Stimulated activated CD4-positive, alpha-beta T cell treated with anti-CD3 and anti-CD28 coated beads, Interleukin-15, amount 100 ng/mL, for 48 hours (primary cell): ENCODE results near the gene FOXP1.

Source experiments
- DNase-seq, 2 donors: peaks; one replicate each; pipeline ENCODE4 v3.0.0-alpha.2; 2020; ENCODE audit warnings: low read depth in 2 of 2

FOXP1 gene

GRCh38 chr3:71177375-71177774, 406.2 kb downstream of the FOXP1 start:
- DNase-seq = no peak

- DNase-seq = no peak
These were observed 407.2 kb downstream of the FOXP1 start for GRCh38 chr3:71176366-71176765.

GRCh38 chr3:71175691-71176365, 407.7 kb downstream of the FOXP1 start:
- DNase-seq = no peak

DNA sequence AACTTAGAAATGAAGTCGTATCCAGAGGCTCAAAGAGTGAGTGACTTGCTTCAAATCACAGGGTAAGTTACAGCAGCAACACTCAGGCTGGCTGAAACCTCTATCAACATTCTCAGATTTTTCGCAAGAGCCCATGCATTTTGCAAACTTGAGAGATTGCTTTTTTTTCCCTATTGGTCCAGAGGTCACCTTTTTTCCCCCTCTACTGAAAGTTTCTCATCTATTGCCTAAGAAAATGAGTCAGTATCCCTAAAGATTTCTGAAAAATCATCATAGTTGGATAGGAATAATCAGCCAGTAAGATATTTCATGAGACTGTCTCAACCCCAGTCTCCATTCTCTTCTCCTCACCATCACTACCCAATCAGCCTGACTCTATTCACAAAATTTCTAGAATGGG, 410.6 kb downstream of the FOXP1 start:
- DNase-seq = no peak

DNA sequence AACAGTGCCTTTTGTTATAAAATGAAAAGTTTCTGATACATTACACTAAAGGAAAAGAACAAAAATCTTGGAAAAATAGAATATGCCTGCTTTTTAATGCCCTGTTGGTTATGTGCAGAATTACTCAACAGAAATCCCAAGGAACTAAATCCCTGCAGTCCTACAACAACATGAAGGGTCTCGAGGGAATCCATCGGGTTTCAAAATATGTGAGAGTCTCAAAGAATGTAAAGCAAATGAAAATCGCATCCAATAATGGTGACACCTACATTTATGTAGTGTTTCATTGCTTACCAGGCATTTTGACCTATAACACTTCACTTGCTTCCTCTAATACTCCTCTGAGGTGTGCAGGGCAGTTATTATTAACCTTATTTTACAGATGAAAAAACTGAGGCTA, 411.3 kb downstream of the FOXP1 start:
- no peak for DNase-seq

DNA sequence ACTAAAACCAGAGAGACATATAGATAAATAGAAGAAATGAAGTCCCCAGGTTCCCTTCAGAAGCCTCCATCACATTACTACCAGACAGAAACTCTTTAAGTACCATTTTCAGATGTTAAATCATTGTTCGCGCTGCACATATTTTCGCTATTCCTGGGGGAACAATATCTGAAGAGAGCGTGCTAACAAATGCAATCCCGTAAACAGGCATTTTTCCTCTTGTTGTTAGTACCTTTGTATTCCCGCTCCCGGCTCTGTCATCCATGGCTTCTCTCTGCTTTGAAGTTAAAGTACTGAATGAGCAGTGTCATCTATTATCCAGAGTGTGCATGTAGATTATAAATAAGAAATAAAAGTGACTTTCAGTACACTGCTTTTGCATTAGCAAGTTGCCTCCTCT, 412.3 kb downstream of the FOXP1 start:
- DNase-seq = no peak

- no peak for DNase-seq
These were observed 414.6 kb downstream of the FOXP1 start for GRCh38 chr3:71168880-71169411.

DNA sequence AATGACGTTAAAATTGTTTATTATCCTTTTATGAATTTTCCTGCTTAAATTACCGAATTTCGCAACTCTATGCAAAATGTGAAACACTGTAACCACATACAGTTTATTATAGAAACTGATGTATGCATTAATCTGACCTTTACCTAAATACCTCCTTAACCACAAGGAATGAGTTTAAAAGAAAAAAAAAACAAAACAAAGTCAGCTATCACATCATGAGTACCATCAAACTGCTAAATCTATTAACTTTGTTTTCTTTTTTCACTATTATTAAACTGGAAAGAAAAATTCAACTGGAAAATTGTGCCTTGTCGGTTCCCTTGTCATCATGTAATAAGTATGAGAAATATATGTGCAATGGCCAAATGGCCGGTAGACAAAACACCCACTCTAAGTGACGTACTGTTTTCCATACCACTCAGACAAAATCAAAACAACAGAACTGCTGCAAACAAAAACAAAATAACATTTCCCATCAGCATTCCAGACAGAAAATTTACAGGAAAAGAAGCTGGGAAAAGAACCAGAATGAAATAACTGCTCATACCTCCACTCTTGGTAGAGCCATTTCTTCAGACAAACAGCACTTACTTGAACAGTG, 415.3 kb downstream of the FOXP1 start:
- DNase-seq = no peak

DNA sequence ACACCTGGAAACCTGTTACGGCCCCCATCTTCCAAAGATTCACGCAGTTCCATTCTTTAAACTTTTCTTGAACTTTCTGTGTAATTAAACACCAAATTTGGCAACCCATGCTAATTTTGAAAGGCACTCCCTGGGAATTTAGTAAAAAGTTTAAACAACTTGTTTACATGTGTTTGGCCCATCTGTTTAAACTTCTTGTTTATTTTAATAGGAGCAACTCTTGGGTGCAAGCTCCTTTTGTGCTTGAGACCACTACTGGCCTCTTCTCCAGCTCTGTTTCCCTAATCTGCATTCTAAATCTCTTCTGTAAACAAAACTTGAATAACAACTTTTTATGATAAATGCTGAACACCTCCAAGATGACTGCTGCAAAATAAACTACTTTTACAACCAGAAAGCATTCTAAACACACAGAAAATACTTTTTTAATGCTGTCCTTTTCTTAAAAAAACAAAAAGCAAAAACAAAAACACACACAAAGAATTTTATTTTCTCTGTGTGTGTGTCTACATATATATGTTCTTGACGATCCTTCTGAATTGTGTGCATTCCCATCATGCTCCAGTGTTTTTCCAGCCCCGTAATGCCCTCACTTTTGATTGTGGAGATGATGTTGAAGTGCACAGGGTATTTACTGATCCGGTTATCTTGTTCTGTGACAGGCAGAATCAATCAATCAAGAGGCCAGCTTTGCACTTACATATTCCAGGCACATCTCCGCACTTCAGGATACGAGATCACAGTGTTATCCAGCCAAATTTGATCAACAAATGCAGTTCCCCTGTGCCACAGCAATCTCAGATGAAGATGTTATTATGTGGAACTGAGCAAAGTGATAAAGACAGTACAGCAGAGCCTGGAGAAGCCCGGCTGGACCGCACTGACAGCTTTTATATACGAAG, 416.9 kb downstream of the FOXP1 start:
- no peak for DNase-seq

DNA sequence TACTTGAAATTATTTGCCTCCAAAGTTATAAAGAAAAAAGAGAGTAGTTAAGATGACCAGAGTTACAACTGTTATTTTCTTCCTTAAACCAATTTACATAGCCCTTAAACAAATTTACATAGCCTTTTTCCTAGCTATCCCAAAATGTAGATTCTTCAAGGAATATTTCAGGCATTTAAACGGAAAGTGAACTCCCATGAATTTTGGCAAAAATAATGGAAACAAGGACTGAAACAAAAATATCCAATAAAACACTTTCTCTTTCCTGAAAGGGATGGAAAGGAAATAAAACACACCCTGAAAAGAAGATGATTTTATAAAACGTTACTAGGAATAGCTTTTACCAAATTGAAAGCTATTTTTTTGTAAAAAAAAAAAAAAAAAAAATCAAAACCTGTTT, 418.6 kb downstream of the FOXP1 start:
- no peak for DNase-seq

DNA sequence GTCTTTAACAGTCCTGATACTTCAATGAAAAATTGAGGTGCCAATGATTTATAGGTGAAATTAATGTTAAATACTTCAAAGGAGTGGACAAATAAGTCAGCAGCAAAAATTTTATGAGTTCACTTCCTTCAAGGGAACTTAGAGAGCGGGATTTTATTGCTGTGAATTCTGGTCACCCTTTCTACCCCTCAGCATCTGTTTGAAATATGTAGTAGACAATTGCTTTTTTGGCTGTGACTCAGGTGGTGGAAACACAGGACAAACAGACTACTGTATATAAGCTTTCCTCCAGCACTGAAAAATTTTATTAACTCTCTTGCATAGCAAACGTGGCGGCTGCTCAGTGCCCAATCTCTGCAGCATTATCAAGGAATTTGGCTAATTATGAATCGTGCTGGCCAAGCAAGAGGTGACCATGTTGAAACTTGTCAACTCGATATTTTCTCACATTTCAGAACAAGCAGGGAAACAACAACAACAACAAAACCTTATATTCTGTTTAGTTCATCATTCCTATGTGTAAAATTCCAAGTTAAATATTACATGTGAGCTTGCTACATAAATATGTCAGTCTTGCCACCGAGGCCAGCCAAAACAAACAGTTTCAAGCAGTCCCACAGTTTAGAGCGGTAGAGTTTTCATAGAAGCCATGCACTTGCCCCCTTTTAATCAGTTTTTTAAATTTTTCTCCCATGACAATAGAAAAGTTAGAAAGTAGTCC, 420.2 kb downstream of the FOXP1 start:
- no peak for DNase-seq

DNA sequence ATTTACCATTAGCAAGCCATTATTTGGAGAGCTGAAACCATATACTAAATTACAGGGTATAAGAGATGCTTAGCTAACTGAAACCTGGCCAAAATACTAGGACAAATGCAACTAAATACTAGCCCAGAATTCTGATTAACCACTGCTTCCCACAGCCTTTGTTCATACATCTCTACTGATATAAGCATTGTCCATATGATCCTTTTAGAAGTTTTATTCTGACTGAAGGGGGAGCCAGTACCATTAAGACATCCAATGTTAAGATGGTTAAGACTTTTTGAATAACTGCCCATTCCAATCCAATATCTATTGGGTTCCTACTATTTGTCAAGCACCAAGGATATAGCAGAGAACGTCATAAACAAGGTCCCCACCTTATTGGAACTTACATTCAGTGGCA, 421.3 kb downstream of the FOXP1 start:
- DNase-seq = no peak

DNA sequence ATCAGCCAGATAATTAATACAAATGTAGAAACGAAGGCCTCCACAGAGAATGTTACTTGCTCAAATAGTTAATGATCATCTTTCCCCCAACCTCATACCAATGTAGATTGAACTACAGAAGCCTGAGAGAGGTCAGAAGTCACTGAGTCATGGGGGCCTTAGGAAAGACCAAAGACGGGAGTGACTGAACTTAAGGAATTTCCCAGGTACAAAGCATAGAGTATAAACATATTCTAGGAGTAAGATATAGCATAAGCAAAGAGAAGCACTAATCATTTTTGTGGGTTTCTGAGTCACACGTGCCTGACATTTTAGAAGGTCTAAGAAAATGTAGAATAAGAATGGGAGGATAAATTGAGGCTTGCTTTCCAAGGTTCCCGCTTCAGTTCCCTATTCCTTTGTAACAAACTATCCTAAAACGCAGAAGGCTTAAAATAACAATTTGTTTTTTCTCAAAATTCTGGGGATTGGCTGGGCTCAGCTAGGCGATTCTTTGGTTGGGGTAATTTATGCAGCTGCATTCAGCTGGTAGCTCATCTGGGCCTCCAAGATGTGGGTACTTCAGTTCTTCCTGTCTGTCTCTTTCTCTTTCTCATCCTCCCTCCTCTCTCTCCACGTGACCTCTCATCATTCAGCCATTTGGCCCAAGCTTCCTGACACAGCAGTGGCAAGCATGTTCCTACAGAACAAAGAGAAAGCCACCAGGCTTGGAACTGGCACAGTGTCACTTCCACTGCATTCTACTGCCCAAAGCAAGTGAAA, 422.6 kb downstream of the FOXP1 start:
- DNase-seq = no peak

GRCh38 chr3:71156062-71156665, 427.4 kb downstream of the FOXP1 start:
- DNase-seq = no peak

DNA sequence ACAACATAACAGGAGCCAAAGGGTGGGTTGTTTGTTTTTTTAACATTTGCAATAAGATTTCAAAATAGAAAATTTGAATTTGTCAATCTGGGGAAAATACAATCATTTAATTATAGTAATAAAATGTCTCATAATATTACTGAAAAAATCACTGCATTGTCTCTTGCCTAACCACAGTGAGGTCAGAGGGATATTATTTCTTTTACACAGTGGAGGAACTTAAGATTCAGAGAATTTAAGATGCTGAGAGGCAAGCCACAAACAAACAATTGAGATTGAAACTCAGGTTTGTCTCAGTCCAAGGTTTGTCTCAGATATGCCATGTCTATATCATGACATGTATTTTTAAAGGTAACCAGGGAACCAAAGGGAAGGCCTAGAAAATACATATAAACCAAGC, 428.7 kb downstream of the FOXP1 start:
- DNase-seq = no peak

GRCh38 chr3:71153713-71154112, 429.8 kb downstream of the FOXP1 start:
- no peak for DNase-seq

GRCh38 chr3:71152892-71153265, 430.6 kb downstream of the FOXP1 start:
- no peak for DNase-seq

DNA sequence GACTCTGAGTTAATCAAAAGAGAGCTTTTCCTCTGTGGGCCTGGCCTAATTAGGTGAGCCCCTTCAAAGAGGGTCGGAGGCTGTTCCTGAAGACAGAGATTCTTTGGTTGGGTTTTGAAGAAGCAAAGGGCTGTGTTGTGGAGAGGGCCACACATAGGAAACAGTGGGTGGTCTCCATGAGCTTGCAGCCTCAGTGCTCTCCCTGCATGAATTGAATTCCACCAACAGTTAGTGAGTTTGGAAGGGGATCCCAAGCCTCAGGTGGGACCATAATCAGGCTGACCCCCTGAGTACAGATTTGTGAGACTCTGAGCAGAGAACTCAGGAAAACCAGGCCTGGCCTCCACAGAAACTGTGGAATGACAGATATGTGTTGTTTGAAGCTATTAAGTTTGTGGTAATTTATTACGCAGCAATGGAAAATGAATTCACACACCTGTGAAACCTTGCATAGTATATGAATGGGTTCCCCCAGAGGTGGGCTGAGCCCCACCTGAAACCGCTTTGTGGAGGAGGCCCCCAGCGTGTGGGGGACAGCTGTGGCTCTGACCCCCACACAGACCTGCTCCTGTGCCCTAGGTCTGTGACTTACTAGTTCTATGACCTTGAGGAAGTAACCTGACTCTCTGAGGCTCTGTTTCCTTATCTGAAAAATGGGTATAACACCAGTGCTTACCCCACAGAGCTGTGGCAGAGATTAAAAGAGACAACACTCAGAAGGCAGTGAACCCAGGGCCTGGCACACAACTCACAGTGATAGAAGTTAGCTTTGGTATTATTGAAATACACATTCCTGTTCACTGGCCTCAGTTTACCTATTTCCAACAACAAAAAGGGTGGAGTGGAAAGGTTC, 431.3 kb downstream of the FOXP1 start:
- no peak for DNase-seq

DNA sequence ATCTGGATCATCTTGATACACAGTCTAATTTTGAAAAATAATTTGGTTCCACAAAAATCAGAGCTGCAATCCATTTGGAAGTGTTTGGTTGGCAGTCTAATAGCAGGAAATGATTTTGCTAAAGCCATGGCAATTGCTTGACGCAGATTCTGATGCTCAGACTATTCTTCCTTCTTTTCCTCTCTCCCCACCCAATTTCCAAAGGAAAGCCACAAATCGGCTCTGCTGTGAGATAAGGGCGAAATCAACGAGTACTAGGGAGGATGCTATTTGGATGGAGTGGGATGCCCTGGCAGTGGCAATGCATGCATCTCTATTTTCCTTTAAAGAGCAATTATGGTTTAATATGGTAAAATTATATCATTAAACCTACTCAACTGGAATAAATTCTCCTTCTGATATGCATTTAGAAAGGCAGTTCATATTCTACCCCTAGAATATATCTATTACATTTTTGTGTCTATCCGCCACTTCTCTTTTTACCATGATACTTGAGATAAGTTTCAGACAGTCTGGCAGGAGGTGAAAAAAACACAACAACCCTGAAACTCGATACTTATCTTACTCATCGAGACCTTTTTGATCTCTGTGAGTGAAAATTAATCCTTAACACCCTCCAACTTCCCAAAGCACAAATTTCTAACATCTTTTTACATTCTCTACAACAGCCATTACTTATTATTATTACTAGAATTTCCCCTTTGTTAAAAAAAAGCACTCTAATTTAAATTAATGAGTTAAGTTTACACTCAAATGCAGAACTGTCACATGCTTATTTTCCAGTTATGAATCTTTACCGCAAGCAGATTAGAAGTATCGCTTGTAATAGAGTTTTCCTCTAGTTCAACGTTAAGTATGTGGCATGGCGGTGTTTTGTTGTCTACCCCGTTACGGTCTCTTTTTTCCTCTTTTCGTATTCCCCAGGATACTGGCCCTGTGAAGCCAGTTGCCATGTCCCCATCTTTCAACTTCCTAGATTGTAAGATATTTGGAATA, 433.3 kb downstream of the FOXP1 start:
- no peak for DNase-seq
